ENCODE results near the gene MEF2C. TPM values are rescaled to one million over a fixed set of nuclear protein-coding genes. Genes with fewer than 3 reads are reported as not detected.
A peak's percentile ranks its signal among the peaks of the same experiment; 100 is the strongest.

The MEF2C gene
- total RNA-seq, 3 donors from 2014 or later (not counting 1 experiment from before 2014, with no cell fraction given) = 9.2 to 22.0 (median 18.3) TPM

DNA sequence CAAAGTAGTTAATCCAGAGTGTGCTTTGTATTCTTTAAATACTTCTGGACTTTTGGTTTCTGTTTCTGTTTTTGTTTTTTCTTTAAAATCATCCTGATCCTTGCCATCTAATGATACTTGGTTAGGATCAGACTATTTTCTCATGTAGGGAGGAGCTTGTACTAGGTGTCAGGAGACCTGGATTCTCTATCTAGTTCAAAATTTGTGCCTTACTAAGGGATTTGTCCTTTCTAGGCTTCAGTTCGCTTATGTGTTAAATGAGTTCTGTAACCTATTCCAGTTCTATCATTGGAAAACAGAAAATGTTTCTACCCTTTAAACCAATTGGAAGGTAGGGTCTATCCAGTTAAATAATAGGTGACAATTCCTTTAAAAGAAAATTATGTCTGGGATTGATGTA, 3.3 kb upstream of the MEF2C start:
- Histone ChIP-seq H3K4me3 (ENCODE audit: low read length) (peak overlapping the region; percentile 26), H3K27me3 (ENCODE audit: control insufficient read depth, insufficient read depth, low read length) (peaks cover 7% of the 10 kb centered on the region)

DNA sequence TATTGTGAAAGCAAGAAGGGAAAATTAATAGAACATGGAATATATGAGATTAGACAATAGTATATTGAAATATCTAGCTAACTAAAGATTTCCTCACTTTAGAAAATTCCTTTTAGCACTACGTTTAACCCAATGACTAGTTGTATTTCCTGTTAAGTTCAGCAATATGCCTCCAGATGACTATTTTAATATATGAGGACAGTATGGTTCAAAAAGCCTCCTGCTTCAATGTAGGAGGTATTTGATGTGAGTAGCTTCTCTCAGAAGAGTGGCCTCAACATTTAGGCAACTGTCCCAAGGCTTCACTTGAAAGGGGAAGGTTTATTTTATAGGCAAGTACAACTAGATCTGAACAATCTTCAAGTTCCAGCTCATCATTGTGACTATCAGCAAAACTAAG, 2.0 kb upstream of the MEF2C start:
- DNase-seq (no peak), ATAC-seq (no peak)
- Histone ChIP-seq H3K36me3 (ENCODE audit: control insufficient read depth, insufficient read depth, low read length) (no peaks in the 10 kb centered on the region), H3K27me3 (ENCODE audit: control insufficient read depth, insufficient read depth, low read length) (peaks cover 3% of the 10 kb centered on the region), H3K4me1 (ENCODE audit: control insufficient read depth, insufficient read depth, low read length) (peaks cover 12% of the 10 kb centered on the region), H3K9me3 (ENCODE audit: control insufficient read depth, insufficient read depth, low read length) (no peaks in the 10 kb centered on the region), H3K4me3 (ENCODE audit: low read length) (no peak overlapping the region), H3K27ac (ENCODE audit: low read length) (peak overlapping the region; percentile 14)
- TF ChIP-seq, protein P1, sequence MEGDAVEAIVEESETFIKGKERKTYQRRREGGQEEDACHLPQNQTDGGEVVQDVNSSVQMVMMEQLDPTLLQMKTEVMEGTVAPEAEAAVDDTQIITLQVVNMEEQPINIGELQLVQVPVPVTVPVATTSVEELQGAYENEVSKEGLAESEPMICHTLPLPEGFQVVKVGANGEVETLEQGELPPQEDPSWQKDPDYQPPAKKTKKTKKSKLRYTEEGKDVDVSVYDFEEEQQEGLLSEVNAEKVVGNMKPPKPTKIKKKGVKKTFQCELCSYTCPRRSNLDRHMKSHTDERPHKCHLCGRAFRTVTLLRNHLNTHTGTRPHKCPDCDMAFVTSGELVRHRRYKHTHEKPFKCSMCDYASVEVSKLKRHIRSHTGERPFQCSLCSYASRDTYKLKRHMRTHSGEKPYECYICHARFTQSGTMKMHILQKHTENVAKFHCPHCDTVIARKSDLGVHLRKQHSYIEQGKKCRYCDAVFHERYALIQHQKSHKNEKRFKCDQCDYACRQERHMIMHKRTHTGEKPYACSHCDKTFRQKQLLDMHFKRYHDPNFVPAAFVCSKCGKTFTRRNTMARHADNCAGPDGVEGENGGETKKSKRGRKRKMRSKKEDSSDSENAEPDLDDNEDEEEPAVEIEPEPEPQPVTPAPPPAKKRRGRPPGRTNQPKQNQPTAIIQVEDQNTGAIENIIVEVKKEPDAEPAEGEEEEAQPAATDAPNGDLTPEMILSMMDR (IDR thresholded peaks at IDR 0.05) = no peak
- intact Hi-C loops (cut with micrococcal nuclease) = loop anchor here (10.0 kb wide), 1 partner anchor 430 kb away; no protein-coding TSS in a partner anchor
- H3K4me1 Mint-ChIP-seq = peaks cover 30 to 39% of the 10 kb centered on the region in 2 donors
- H3K27ac Mint-ChIP-seq = no peak overlapping the region
- no peaks in the 10 kb centered on the region for H3K9me3 Mint-ChIP-seq
- no peaks in the 10 kb centered on the region for H3K36me3 Mint-ChIP-seq
- WGBS (ENCODE audit: insufficient coverage) = no CpG with 5 or more reads among the region's 1 CpG
- H3K27me3 Mint-ChIP-seq (ENCODE audit: low read depth in 2 of 2) = peaks cover 15 to 20% of the 10 kb centered on the region in 2 donors
- H3K4me3 Mint-ChIP-seq = no peak overlapping the region

More for the DNA sequence above, 3.3 kb upstream of the MEF2C start:
- Mint-ChIP-seq H3K9me3 (no peaks in the 10 kb centered on the region), H3K27ac (peak overlapping the region in 1 of 2 donors; percentile 42), H3K36me3 (no peaks in the 10 kb centered on the region), H3K4me3 (peak overlapping the region; percentile 63), H3K4me1 (peaks cover 32 to 39% of the 10 kb centered on the region in 2 donors), H3K27me3 (ENCODE audit: low read depth in 2 of 2) (peaks cover 22 to 32% of the 10 kb centered on the region in 2 donors)
- H3K9me3 ChIP-seq (ENCODE audit: control insufficient read depth, insufficient read depth, low read length) = no peaks in the 10 kb centered on the region
- TF ChIP-seq, protein P1 (IDR thresholded peaks at IDR 0.05) = no peak
- no CpG with 5 or more reads among the region's 1 CpG for WGBS (ENCODE audit: insufficient coverage)
- intact Hi-C loops (cut with micrococcal nuclease) = loop anchor here (10.0 kb wide), 1 partner anchor 429 kb away; no protein-coding TSS in a partner anchor
- H3K27ac ChIP-seq (ENCODE audit: low read length) = peak overlapping the region; percentile 54
- H3K4me1 ChIP-seq (ENCODE audit: control insufficient read depth, insufficient read depth, low read length) = peaks cover 12% of the 10 kb centered on the region
- ATAC-seq = no peak
- no peak for DNase-seq
- no peaks in the 10 kb centered on the region for H3K36me3 ChIP-seq (ENCODE audit: control insufficient read depth, insufficient read depth, low read length)

DNA sequence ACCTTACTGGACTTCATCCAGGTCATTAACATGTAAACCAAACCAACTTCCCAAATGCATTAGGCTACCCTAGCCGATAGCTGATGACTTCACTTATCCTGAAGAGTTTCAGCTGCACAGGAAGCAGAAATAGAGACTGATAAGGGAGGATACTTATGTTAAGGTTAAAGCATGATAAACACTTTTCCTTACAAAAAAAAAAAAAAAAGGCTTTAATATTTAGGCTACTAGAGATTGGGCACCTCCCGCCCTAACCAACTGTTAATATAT, 1.6 kb upstream of the MEF2C start:
- Histone ChIP-seq H3K4me3 (ENCODE audit: low read length) (peak overlapping the region; percentile 56), H3K9me3 (ENCODE audit: control insufficient read depth, insufficient read depth, low read length) (no peaks in the 10 kb centered on the region), H3K4me1 (ENCODE audit: control insufficient read depth, insufficient read depth, low read length) (peaks cover 12% of the 10 kb centered on the region), H3K36me3 (ENCODE audit: control insufficient read depth, insufficient read depth, low read length) (no peaks in the 10 kb centered on the region), H3K27ac (ENCODE audit: low read length) (peak overlapping the region; percentile 52), H3K27me3 (ENCODE audit: control insufficient read depth, insufficient read depth, low read length) (no peaks in the 10 kb centered on the region)
- TF ChIP-seq, protein P1 (IDR thresholded peaks at IDR 0.05) = no peak
- WGBS (ENCODE audit: insufficient coverage) = no CpG with 5 or more reads among the region's 2 CpGs
- H3K27me3 Mint-ChIP-seq (ENCODE audit: low read depth in 2 of 2) = peaks cover 11 to 15% of the 10 kb centered on the region in 2 donors
- no peaks in the 10 kb centered on the region for H3K36me3 Mint-ChIP-seq
- H3K27ac Mint-ChIP-seq = peak overlapping the region in 1 of 2 donors; percentile 94
- peak overlapping the region; percentile 98 for H3K4me3 Mint-ChIP-seq
- ATAC-seq (no peak), DNase-seq (no peak)
- H3K9me3 Mint-ChIP-seq = no peaks in the 10 kb centered on the region
- peaks cover 25 to 34% of the 10 kb centered on the region in 2 donors for H3K4me1 Mint-ChIP-seq
- intact Hi-C loops (cut with micrococcal nuclease) = loop anchor here (5.0 to 10.0 kb wide), 3 partner anchors 57 to 430 kb away; no protein-coding TSS in a partner anchor

Measured in natural killer cell (primary cell).